ENCODE measurements around the gene PLEKHA6.
"Not testable (repeated sequence)": the region's sequence is repeated elsewhere in the genome, so short reads cannot be mapped to it uniquely, and the experiment has no call there.

The PLEKHA6 gene

GRCh38 chr1:204258213-204259115, 101.3 kb downstream of the PLEKHA6 start:
- DNase-seq, result no peak

- DNase-seq, result no peak
Observed at GRCh38 chr1:204257446-204257845, 102.3 kb downstream of the PLEKHA6 start.

GRCh38 chr1:204256531-204256930, 103.2 kb downstream of the PLEKHA6 start:
- no peak for DNase-seq

- DNase-seq, result no peak
Observed at GRCh38 chr1:204255966-204256365, 103.8 kb downstream of the PLEKHA6 start.

- DNase-seq, result no peak
Observed at GRCh38 chr1:204255225-204255624, 104.5 kb downstream of the PLEKHA6 start.

GRCh38 chr1:204254031-204254661, 105.6 kb downstream of the PLEKHA6 start:
- no peak for DNase-seq

- DNase-seq, result no peak
Observed at GRCh38 chr1:204251926-204252689, 107.6 kb downstream of the PLEKHA6 start.

GRCh38 chr1:204251286-204251685, 108.4 kb downstream of the PLEKHA6 start:
- no peak for DNase-seq

- no peak for DNase-seq
Observed at GRCh38 chr1:204250428-204251030, 109.2 kb downstream of the PLEKHA6 start.

- no peak for DNase-seq
Observed at GRCh38 chr1:204249736-204250427, 109.8 kb downstream of the PLEKHA6 start.

GRCh38 chr1:204248954-204249353, 110.8 kb downstream of the PLEKHA6 start:
- no peak for DNase-seq

GRCh38 chr1:204246876-204247275, 112.9 kb downstream of the PLEKHA6 start:
- DNase-seq, result no peak

- no peak for DNase-seq
Observed at GRCh38 chr1:204242920-204243319, 116.8 kb downstream of the PLEKHA6 start.

- no peak for DNase-seq
Observed at GRCh38 chr1:204241914-204242313, 117.8 kb downstream of the PLEKHA6 start.

GRCh38 chr1:204241050-204241449, 118.7 kb downstream of the PLEKHA6 start:
- no peak for DNase-seq

- no peak for DNase-seq
Observed at GRCh38 chr1:204240233-204240632, 119.5 kb downstream of the PLEKHA6 start.

- not testable (repeated sequence) for DNase-seq
Observed at GRCh38 chr1:204239401-204239800, 120.3 kb downstream of the PLEKHA6 start.

GRCh38 chr1:204238520-204238919, 121.2 kb downstream of the PLEKHA6 start:
- not testable (repeated sequence) for DNase-seq

GRCh38 chr1:204237515-204237914, 122.2 kb downstream of the PLEKHA6 start:
- not testable (repeated sequence) for DNase-seq

GRCh38 chr1:204232526-204232925, 127.2 kb downstream of the PLEKHA6 start:
- DNase-seq, result no peak

GRCh38 chr1:204230211-204230610, 129.5 kb downstream of the PLEKHA6 start:
- no peak for DNase-seq

- no peak for DNase-seq
Observed at GRCh38 chr1:204228896-204229295, 130.8 kb downstream of the PLEKHA6 start.

Measured in effector CD8-positive, alpha-beta T cell (primary cell).